UCSD-AML1 (cell line): Measurements from ENCODE around the gene ARL6IP4.

Experiments used
- DNase-seq: peaks from one replicate; lab custom pipeline; 2025; ENCODE audit not compliant: unreplicated experiment; lab: John Stamatoyannopoulos, UW

The ARL6IP4 gene

DNA sequence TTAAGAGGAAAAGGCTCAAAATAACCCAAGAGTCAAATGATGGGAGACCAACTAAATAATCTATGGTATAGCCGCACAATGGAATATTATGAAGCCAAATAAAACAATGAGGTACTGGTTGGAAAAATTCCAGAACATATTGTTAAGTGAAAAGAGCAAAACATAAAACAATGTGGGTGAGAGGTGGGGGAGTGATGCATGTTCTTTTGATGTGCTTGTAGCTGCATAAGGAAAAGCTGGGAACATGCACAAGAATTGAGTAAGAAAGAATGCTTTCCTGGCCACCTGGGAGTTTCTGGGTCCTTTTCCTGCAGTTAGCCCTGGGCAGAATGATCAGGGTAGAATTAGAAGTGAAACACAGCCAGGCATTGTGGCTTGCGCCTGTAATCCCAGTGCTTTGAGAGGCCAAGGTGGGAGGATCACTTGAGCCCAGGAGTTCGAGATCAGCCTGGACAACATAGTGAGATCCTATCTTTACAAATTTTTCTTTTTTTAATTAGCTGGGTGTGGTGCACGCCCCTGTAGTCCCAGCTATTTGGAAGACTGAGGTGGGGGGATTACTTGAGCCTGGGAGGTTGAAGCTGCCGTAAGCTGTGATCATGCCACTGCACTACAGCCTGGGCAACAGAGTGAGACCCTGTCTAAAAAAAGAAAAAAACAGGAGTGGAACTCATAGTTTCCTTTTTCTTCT lies 22.1 kb upstream of the ARL6IP4 start:
- no peak for DNase-seq

DNA sequence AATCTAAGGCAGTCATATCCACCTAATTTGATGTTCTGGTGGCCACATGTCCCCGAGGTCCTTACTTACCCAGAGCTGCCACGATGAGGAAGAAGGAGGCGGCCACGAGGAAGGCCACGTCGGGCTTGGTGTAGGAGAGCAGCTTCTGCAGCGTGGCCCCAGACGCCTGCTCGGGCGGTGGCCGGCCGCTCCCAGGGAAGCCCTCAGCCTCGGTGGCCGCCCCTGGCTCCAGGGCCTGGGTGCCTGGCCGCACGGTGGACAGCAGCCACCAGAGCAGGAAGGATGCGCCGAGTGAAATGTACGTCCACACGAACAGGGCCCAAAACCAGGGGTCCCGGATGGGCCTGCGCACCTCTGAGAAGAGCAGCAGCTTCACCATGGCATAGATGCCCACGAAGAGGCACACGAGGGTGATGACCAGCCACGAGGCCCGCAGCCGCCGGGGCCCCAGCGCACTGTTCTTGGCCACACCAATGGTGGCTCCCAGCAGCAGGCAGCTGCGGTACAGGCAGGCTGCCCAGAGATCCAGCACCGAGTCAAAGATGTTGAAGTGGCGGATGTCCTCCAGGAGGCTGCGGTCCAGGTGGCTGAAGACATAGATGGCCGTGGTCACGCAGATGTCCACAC lies 20.8 kb upstream of the ARL6IP4 start:
- DNase-seq, result no peak

- DNase-seq, result no peak
Measured at GRCh38 chr12:122960193-122960569, 20.3 kb upstream of the ARL6IP4 start.

DNA sequence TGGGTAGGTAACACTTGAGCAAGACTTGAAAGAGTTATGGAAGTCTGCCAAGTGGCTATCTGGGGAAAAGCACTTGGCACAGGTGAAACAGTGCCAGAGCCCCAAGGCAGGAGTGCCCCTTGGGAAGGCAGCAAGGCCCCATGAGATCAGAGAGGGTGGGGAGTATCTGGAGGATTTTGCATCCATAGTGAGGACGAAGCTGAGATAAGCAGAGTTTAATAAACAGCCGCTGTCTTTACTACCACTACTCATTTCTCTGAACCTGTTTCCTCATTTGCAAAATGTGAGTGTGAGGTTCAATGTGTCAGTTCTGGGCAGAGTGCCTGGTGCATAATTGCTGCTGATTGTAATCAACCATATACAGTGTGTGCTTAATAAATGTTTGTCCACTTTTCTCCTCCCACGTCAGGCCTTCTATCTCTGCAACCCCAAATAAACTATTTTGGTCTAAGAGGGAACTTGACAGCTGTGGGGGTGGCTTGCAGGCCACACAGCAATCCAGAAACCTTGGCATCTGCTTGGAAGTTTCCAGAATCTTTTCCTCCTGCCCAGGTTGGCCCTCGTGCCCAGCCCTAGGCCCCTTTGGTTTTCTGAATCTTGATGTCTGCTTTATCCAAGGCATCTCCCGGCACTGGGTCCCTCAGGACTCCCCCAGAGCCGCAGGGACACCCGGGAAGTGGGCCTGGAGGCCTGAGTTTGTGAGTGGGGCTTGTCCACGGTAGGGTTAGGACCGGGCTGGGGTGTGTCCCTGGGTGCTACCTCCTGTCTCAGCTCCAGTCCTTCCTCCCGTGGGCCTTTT lies 18.8 kb upstream of the ARL6IP4 start:
- no peak for DNase-seq

DNA sequence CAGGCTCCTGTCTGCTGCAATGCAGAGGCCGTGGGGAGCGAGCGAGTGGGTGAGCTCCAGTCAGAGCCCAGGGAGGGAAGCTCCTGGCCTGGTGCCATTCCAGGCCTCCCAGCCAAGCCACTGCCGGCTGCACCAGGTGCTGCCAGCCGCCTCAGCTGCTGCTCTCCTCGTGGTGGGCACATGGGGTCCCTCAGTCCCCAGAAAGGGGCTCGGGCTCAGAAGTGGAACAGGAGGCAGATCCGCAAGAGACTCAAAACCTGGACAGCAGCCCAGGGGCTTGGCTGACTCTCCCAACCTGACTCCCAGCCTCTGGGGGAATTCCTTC lies 16.6 kb upstream of the ARL6IP4 start:
- no peak for DNase-seq

GRCh38 chr12:122964439-122965257 lies 15.8 kb upstream of the ARL6IP4 start:
- DNase-seq, result no peak

DNA sequence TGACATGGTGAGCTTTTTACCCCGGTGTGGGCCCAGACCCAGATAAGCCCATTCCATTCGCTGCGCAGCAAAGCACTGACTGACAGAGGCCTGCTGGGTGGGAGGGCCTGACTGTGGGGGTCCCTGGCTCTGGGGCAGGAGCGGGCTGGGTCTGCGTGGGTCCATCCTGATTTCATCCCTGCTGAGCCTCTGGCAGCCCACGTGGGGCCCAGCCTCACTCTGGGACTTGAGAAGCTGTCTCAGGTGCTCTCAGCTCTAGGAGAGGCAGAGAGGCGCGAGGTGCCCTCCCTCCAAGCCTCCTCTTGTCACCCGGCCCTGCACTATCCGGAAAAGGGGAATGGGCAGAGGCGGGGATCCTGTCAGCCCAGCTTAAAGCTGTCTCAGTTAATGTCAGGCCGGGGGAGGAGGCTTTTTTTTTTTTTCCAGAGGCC lies 15.1 kb upstream of the ARL6IP4 start:
- DNase-seq, result no peak

GRCh38 chr12:122965851-122966742 lies 14.4 kb upstream of the ARL6IP4 start, which contains the start of gene ABCB9:
Gene ABCB9 (minus strand): TSS chr12:122966463. CDS start chr12:122960235, 6,228 bp downstream.
- DNase-seq, result peak; percentile 93

DNA sequence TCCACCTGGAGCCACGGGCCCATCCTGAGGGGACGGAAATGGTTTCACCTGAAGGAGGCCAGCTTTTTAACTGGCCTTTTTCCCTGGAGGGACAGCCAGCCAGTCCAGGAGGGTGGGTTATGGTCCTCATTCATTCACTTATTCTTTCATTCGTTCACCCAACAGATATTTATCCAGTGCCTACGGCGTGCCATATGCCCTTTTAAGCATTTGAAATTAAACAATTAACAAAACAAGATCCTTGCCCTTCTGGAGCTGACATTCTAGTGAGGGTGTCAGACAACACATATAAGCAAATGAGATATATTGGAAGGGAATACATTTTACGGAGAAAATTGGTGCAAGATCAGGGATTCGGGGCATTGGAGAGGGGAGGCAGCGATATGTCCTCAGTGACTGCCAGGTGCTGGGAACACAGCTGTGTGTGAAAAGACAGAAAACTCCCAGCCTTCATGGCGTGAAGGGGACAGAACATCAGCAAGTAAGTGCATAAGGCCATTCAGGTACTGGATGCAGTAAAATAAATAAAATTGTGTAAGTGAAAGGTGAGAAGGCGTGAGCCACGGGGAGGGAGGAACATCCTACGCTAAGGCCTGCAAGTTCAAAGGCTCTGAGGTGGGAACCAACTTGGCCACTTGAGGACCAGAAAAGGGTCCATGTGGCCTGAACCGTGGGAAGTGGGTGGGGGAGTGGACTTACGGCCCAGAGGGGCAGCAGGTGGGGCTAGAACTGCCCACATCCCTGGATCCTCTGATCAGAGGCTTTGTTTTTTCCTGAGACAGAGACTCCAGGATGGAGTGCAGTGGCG lies 13.5 kb upstream of the ARL6IP4 start:
- no peak for DNase-seq

- no peak for DNase-seq
Measured at GRCh38 chr12:122968104-122968503, 12.4 kb upstream of the ARL6IP4 start.

GRCh38 chr12:122969676-122970075 lies 10.8 kb upstream of the ARL6IP4 start:
- no peak for DNase-seq

DNA sequence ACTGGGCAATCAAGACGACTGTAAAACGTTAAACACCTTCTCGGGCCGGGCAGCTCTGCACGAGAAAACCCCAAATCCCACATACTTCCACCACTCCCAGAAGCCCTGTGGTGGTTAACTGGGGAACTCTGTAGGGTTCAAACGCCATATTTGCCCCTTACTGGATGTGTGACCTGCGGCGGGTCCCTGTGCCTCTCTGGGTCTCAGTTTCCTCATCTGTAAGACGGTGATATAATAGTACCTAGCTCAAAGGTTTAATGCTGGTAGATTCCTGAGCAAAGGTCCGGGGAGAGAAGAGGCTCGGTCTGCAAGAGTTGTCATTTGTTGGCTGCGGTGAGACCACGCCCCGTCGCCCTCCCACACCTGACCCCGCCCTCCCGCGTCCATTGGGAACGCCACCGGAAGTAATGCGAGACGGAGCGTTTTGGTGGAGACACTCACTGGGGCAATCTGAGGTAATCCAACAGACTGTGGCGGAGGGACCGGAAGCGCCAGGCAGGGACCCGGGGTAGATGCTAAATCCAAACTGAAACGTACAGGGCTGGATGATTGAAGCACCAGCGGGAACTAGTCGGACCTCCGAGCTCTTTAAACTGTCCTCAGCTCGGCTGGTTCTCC lies 6.1 kb upstream of the ARL6IP4 start:
- peak; percentile 97 for DNase-seq

- DNase-seq, result peak; percentile 92
Measured at GRCh38 chr12:122974892-122975789, 5.3 kb upstream of the ARL6IP4 start, which contains the start of gene OGFOD2. Gene OGFOD2 (plus strand): TSS chr12:122975244. CDS start chr12:122975252, 8 bp downstream.

GRCh38 chr12:122975790-122976647 lies 4.5 kb upstream of the ARL6IP4 start:
- DNase-seq, result peak; percentile 39

DNA sequence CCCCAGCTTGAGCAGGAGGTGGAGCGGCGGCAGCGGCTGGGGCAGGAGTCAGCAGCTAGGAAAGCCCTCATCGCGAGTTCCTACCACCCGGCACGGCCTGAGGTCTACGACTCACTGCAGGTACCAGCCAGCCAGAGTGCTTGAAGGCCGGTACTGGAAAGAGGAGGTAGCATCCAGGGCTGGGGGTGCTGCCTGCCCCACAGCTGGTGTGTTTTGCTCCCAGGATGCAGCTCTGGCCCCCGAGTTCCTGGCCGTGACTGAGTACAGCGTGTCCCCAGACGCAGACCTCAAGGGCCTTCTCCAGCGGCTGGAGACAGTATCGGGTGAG lies 3.9 kb upstream of the ARL6IP4 start:
- DNase-seq, result no peak

GRCh38 chr12:122977153-122977552 lies 3.3 kb upstream of the ARL6IP4 start:
- DNase-seq, result no peak
